ENCODE measurements around the gene POU3F1.

Gene POU3F1

GRCh38 chr1:38003261-38004250 lies 43.0 kb downstream of the POU3F1 start:
- peak overlapping the region; percentile 24 for H3K27ac Mint-ChIP-seq
- DNase-seq (ENCODE audit: low spot score), result no peak

GRCh38 chr1:38000529-38001455 lies 45.8 kb downstream of the POU3F1 start:
- Mint-ChIP-seq H3K36me3 (ENCODE audit: low read depth) (peaks cover 20% of the 10 kb centered on the region), H3K4me1 (ENCODE audit: low read depth) (peaks cover 56% of the 10 kb centered on the region), H3K27ac (peak overlapping the region; percentile 74), H3K9me3 (no peaks in the 10 kb centered on the region), H3K4me3 (no peak overlapping the region), H3K27me3 (ENCODE audit: low read depth) (no peaks in the 10 kb centered on the region)
- DNase-seq (ENCODE audit: low spot score), result no peak

More at GRCh38 chr1:38003261-38004250, 43.0 kb downstream of the POU3F1 start:
- no peaks in the 10 kb centered on the region for H3K27me3 Mint-ChIP-seq (ENCODE audit: low read depth)
- H3K4me3 Mint-ChIP-seq, result peak overlapping the region; percentile 86
- peaks cover 5% of the 10 kb centered on the region for H3K36me3 Mint-ChIP-seq (ENCODE audit: low read depth)
- H3K4me1 Mint-ChIP-seq (ENCODE audit: low read depth), result peaks cover 46% of the 10 kb centered on the region
- H3K9me3 Mint-ChIP-seq, result no peaks in the 10 kb centered on the region

GRCh38 chr1:38000233-38000528 lies 46.4 kb downstream of the POU3F1 start:
- Mint-ChIP-seq H3K27ac (peak overlapping the region; percentile 96), H3K4me3 (no peak overlapping the region), H3K4me1 (ENCODE audit: low read depth) (peaks cover 59% of the 10 kb centered on the region), H3K9me3 (no peaks in the 10 kb centered on the region), H3K27me3 (ENCODE audit: low read depth) (no peaks in the 10 kb centered on the region), H3K36me3 (ENCODE audit: low read depth) (peaks cover 22% of the 10 kb centered on the region)
- no peak for DNase-seq (ENCODE audit: low spot score)

- H3K9me3 Mint-ChIP-seq, result no peaks in the 10 kb centered on the region
- peaks cover 25% of the 10 kb centered on the region for H3K36me3 Mint-ChIP-seq (ENCODE audit: low read depth)
- H3K27me3 Mint-ChIP-seq (ENCODE audit: low read depth), result no peaks in the 10 kb centered on the region
- H3K27ac Mint-ChIP-seq, result peak overlapping the region; percentile 96
- H3K4me1 Mint-ChIP-seq (ENCODE audit: low read depth), result peaks cover 63% of the 10 kb centered on the region
- peak overlapping the region; percentile 78 for H3K4me3 Mint-ChIP-seq
- DNase-seq (ENCODE audit: low spot score), result peak; percentile 48
These were observed 47.0 kb downstream of the POU3F1 start for GRCh38 chr1:37999430-38000232.

GRCh38 chr1:37998913-37999429 lies 47.6 kb downstream of the POU3F1 start:
- H3K27ac Mint-ChIP-seq, result peak overlapping the region; percentile 96
- DNase-seq (ENCODE audit: low spot score), result no peak
- no peaks in the 10 kb centered on the region for H3K27me3 Mint-ChIP-seq (ENCODE audit: low read depth)
- H3K4me1 Mint-ChIP-seq (ENCODE audit: low read depth), result peaks cover 61% of the 10 kb centered on the region
- no peaks in the 10 kb centered on the region for H3K9me3 Mint-ChIP-seq
- H3K4me3 Mint-ChIP-seq, result peak overlapping the region; percentile 78
- peaks cover 25% of the 10 kb centered on the region for H3K36me3 Mint-ChIP-seq (ENCODE audit: low read depth)

GRCh38 chr1:37998089-37998808 lies 48.3 kb downstream of the POU3F1 start:
- H3K4me3 Mint-ChIP-seq, result peak overlapping the region; percentile 10
- H3K4me1 Mint-ChIP-seq (ENCODE audit: low read depth), result peaks cover 54% of the 10 kb centered on the region
- peaks cover 25% of the 10 kb centered on the region for H3K36me3 Mint-ChIP-seq (ENCODE audit: low read depth)
- no peak for DNase-seq (ENCODE audit: low spot score)
- no peaks in the 10 kb centered on the region for H3K9me3 Mint-ChIP-seq
- H3K27me3 Mint-ChIP-seq (ENCODE audit: low read depth), result no peaks in the 10 kb centered on the region
- peak overlapping the region; percentile 53 for H3K27ac Mint-ChIP-seq

GRCh38 chr1:37997256-37998088 lies 49.1 kb downstream of the POU3F1 start:
- H3K9me3 Mint-ChIP-seq, result no peaks in the 10 kb centered on the region
- no peaks in the 10 kb centered on the region for H3K27me3 Mint-ChIP-seq (ENCODE audit: low read depth)
- no peak for DNase-seq (ENCODE audit: low spot score)
- H3K27ac Mint-ChIP-seq, result no peak overlapping the region
- H3K36me3 Mint-ChIP-seq (ENCODE audit: low read depth), result peaks cover 25% of the 10 kb centered on the region
- peaks cover 51% of the 10 kb centered on the region for H3K4me1 Mint-ChIP-seq (ENCODE audit: low read depth)
- H3K4me3 Mint-ChIP-seq, result no peak overlapping the region

GRCh38 chr1:37995751-37996345 lies 50.7 kb downstream of the POU3F1 start:
- no peaks in the 10 kb centered on the region for H3K9me3 Mint-ChIP-seq
- no peaks in the 10 kb centered on the region for H3K27me3 Mint-ChIP-seq (ENCODE audit: low read depth)
- peak overlapping the region; percentile 86 for H3K4me3 Mint-ChIP-seq
- peak; percentile 62 for DNase-seq (ENCODE audit: low spot score)
- H3K27ac Mint-ChIP-seq, result peak overlapping the region; percentile 73
- peaks cover 25% of the 10 kb centered on the region for H3K36me3 Mint-ChIP-seq (ENCODE audit: low read depth)
- peaks cover 43% of the 10 kb centered on the region for H3K4me1 Mint-ChIP-seq (ENCODE audit: low read depth)

- Mint-ChIP-seq H3K27me3 (ENCODE audit: low read depth) (no peaks in the 10 kb centered on the region), H3K27ac (peak overlapping the region; percentile 90), H3K9me3 (no peaks in the 10 kb centered on the region), H3K36me3 (ENCODE audit: low read depth) (peaks cover 25% of the 10 kb centered on the region), H3K4me1 (ENCODE audit: low read depth) (peaks cover 40% of the 10 kb centered on the region), H3K4me3 (peak overlapping the region; percentile 86)
- DNase-seq (ENCODE audit: low spot score), result no peak
These were observed 51.6 kb downstream of the POU3F1 start for GRCh38 chr1:37994886-37995566.
